Stimulated activated CD8-positive, alpha-beta memory T cell treated with anti-CD3 and anti-CD28 coated beads, Interleukin-12 subunit alpha, Interleukin-12 subunit beta, amount 100 ng/mL, for 4 hours (primary cell): ENCODE data around the gene DCK.
"Not testable (repeated sequence)": the region's sequence is repeated elsewhere in the genome, so short reads cannot be mapped to it uniquely, and the experiment has no call there.

Source experiments
- DNase-seq: peaks from one replicate; pipeline ENCODE4 v3.0.0-alpha.2; 2020; ENCODE audit warnings: low read depth

DCK gene

GRCh38 chr4:70993181-70994068 lies at the start of gene DCK:
Gene DCK (plus strand): TSS chr4:70993649. CDS start chr4:70993836, 187 bp downstream.
- DNase-seq = peak; percentile 76

GRCh38 chr4:70945046-70945445 lies 48.4 kb upstream of the DCK start:
- DNase-seq = no peak

- no peak for DNase-seq
Observed at GRCh38 chr4:70945452-70946055, 47.9 kb upstream of the DCK start.

- DNase-seq = no peak
Observed at GRCh38 chr4:70946939-70947338, 46.5 kb upstream of the DCK start.

- DNase-seq = no peak
Observed at GRCh38 chr4:70948665-70949260, 44.7 kb upstream of the DCK start.

GRCh38 chr4:70954032-70954431 lies 39.4 kb upstream of the DCK start:
- no peak for DNase-seq

GRCh38 chr4:70956549-70957210 lies 36.8 kb upstream of the DCK start:
- DNase-seq = no peak

- no peak for DNase-seq
Observed at GRCh38 chr4:70958681-70959080, 34.8 kb upstream of the DCK start.

- no peak for DNase-seq
Observed at GRCh38 chr4:70969076-70969475, 24.4 kb upstream of the DCK start.

GRCh38 chr4:70976252-70976651 lies 17.2 kb upstream of the DCK start:
- no peak for DNase-seq

GRCh38 chr4:70979445-70980008 lies 13.9 kb upstream of the DCK start:
- DNase-seq = no peak

GRCh38 chr4:70980196-70980595 lies 13.3 kb upstream of the DCK start:
- no peak for DNase-seq

GRCh38 chr4:70984106-70984505 lies 9.3 kb upstream of the DCK start:
- DNase-seq = no peak

- DNase-seq = no peak
Observed at GRCh38 chr4:70984589-70984988, 8.9 kb upstream of the DCK start.

- DNase-seq = no peak
Observed at GRCh38 chr4:70991596-70991995, 1.9 kb upstream of the DCK start.

GRCh38 chr4:70992391-70992881 lies 1.0 kb upstream of the DCK start:
- no peak for DNase-seq

GRCh38 chr4:70994069-70994366 lies 569 bp downstream of the DCK start:
- DNase-seq = no peak

- no peak for DNase-seq
Observed at GRCh38 chr4:70994387-70995099, 1.1 kb downstream of the DCK start.

- DNase-seq = no peak
Observed at GRCh38 chr4:70996018-70996360, 2.5 kb downstream of the DCK start.

- DNase-seq = no peak
Observed at GRCh38 chr4:70997036-70997435, 3.6 kb downstream of the DCK start.

GRCh38 chr4:70997546-70997945 lies 4.1 kb downstream of the DCK start:
- no peak for DNase-seq

- DNase-seq = not testable (repeated sequence)
Observed at GRCh38 chr4:70999639-71000038, 6.2 kb downstream of the DCK start.
